HepG2 (cell line): ENCODE results near the gene KBTBD13. TPM values are rescaled to one million over a fixed set of nuclear protein-coding genes. Genes with fewer than 3 reads are reported as not detected.

Experiments used
- CBX2 ChIP-seq, 2 experiments: fragments of 200-600 bp in 1 of 2; sonication (generic); formaldehyde crosslinking in 1 of 2; IDR thresholded peaks; 2 replicates each; pipeline versions ENCODE4 v1.7.0 to v1.8.1; 2018 to 2022; ENCODE audit warnings: low read depth in 2 of 2, low read length in 1 of 2, mild to moderate bottlenecking in 1 of 2, missing genetic modification reagents in 1 of 2
- JARID2 ChIP-seq: sonication (generic); formaldehyde crosslinking; IDR thresholded peaks from 2 replicates; pipeline ENCODE4 v1.8.1; 2023; ENCODE audit warnings: missing genetic modification reagents, inconsistent platforms; ENCODE audit not compliant: insufficient replicate concordance
- KDM5A ChIP-seq: fragments of 200-600 bp; sonication (generic); IDR thresholded peaks from 2 replicates; pipeline ENCODE4 v1.7.0; 2018; ENCODE audit warnings: antibody characterized with exemption, mild to moderate bottlenecking, low read length, borderline replicate concordance
- NKX3-1 ChIP-seq: sonication (generic); formaldehyde crosslinking; IDR thresholded peaks from 2 replicates; pipeline ENCODE4 v1.5.0; 2020; ENCODE audit warnings: missing genetic modification reagents
- SP140L ChIP-seq: sonication (generic); formaldehyde crosslinking; IDR thresholded peaks from 2 replicates; pipeline ENCODE4 v1.4.0; 2020; ENCODE audit warnings: missing genetic modification reagents, borderline replicate concordance
- TERF1 ChIP-seq: sonication (generic); formaldehyde crosslinking; IDR thresholded peaks from 2 replicates; pipeline ENCODE4 v1.8.0; 2022; ENCODE audit warnings: mild to moderate bottlenecking, missing genetic modification reagents, moderate library complexity
- ZC3H13 ChIP-seq: sonication (generic); formaldehyde crosslinking; IDR thresholded peaks from 2 replicates; pipeline ENCODE4 v1.8.1; 2023; ENCODE audit warnings: mild to moderate bottlenecking, missing genetic modification reagents, moderate library complexity
- ZFP36L2 ChIP-seq: sonication (generic); formaldehyde crosslinking; IDR thresholded peaks from 2 replicates; pipeline ENCODE4 v1.4.0; 2020; ENCODE audit warnings: missing genetic modification reagents
- ZFY ChIP-seq: sonication (generic); formaldehyde crosslinking; IDR thresholded peaks from 2 replicates; pipeline ENCODE4 v1.4.0; 2020; ENCODE audit warnings: missing genetic modification reagents
- ZMAT3 ChIP-seq: sonication (generic); formaldehyde crosslinking; conservative IDR thresholded peaks from 2 replicates; pipeline ENCODE4 v1.7.0; 2021; ENCODE audit warnings: missing genetic modification reagents
- ZMYM4 ChIP-seq: sonication (generic); formaldehyde crosslinking; IDR thresholded peaks from 2 replicates; pipeline ENCODE4 v1.8.1; 2023; ENCODE audit warnings: mild to moderate bottlenecking, missing genetic modification reagents
- ZNF260 ChIP-seq: sonication (generic); formaldehyde crosslinking; IDR thresholded peaks from 2 replicates; pipeline ENCODE4 v1.4.0; 2020; ENCODE audit warnings: missing genetic modification reagents, low read depth, mild to moderate bottlenecking, borderline replicate concordance
- ZNF615 ChIP-seq: sonication (generic); formaldehyde crosslinking; IDR thresholded peaks from 2 replicates; pipeline ENCODE4 v1.5.0; 2020; ENCODE audit warnings: mild to moderate bottlenecking, missing genetic modification reagents, borderline replicate concordance
- polyA plus RNA-seq, 8 experiments: library from polyadenylated mRNA; depleted of rRNA in 3 of 8; stranded (reverse) in 7 of 8; unstranded in 1 of 8; fragments of >200 nt; fragmentation: Illumina TruSeq in 4 of 8; extraction: Trizol in 4 of 8; gene quantifications; 2 replicates each; pipeline versions ENCODE4 v1.2.1 to v1.2.3, GENCODE V29; 2011 to 2016; ENCODE audit warnings: low read depth in 4 of 8, missing spikeins in 1 of 8, mixed read lengths in 1 of 8; ENCODE audit not compliant: insufficient read depth in 1 of 8
- total RNA-seq, 5 experiments: library from RNA; depleted of rRNA; stranded (reverse); fragments of >200 nt; fragmentation: Illumina TruSeq; extraction: Trizol; gene quantifications; 2 replicates each; pipeline ENCODE4 v1.2.3, GENCODE V29; 2016; ENCODE audit warnings: low read depth in 1 of 5
- TF ChIP-seq, protein P1 (sequence below): sonication (generic); formaldehyde crosslinking; conservative IDR thresholded peaks from 2 replicates; pipeline ENCODE4 v1.4.0; 2020; ENCODE audit warnings: missing genetic modification reagents
- TF ChIP-seq, protein P2 (sequence below): sonication (generic); formaldehyde crosslinking; IDR thresholded peaks from 2 replicates; pipeline ENCODE4 v1.5.1; 2020; ENCODE audit warnings: mild to moderate bottlenecking, missing genetic modification reagents, moderate library complexity
- TF ChIP-seq, protein P3 (sequence below): sonication (generic); formaldehyde crosslinking; IDR thresholded peaks from 2 replicates; pipeline ENCODE4 v1.8.0; 2022; ENCODE audit warnings: mild to moderate bottlenecking, missing genetic modification reagents; ENCODE audit not compliant: insufficient replicate concordance

Gene KBTBD13
- total and polyA plus RNA-seq, 2 of the 13 experiments (the other 11 are each of a cell fraction or from before 2014, with no cell fraction given), result not detected

- no peak for TF ChIP-seq CBX2 (IDR thresholded peaks at IDR 0.05; ENCODE audit: low read depth, low read length)
- no peak for TF ChIP-seq CBX2 (CRISPR knock-in tag; IDR thresholded peaks at IDR 0.05; ENCODE audit: low read depth)
- TF ChIP-seq ZFP36L2, result no peak
- no peak; the same call in 1 of the 2 replicates for TF ChIP-seq NKX3-1 (CRISPR knock-in tag)
- TF ChIP-seq, protein P1, sequence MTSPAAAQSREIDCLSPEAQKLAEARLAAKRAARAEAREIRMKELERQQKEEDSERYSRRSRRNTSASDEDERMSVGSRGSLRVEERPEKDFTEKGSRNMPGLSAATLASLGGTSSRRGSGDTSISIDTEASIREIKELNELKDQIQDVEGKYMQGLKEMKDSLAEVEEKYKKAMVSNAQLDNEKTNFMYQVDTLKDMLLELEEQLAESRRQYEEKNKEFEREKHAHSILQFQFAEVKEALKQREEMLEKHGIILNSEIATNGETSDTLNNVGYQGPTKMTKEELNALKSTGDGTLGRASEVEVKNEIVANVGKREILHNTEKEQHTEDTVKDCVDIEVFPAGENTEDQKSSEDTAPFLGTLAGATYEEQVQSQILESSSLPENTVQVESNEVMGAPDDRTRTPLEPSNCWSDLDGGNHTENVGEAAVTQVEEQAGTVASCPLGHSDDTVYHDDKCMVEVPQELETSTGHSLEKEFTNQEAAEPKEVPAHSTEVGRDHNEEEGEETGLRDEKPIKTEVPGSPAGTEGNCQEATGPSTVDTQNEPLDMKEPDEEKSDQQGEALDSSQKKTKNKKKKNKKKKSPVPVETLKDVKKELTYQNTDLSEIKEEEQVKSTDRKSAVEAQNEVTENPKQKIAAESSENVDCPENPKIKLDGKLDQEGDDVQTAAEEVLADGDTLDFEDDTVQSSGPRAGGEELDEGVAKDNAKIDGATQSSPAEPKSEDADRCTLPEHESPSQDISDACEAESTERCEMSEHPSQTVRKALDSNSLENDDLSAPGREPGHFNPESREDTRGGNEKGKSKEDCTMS (CRISPR knock-in tag), result no peak
- TF ChIP-seq KDM5A, result no peak
- TF ChIP-seq, protein P2, sequence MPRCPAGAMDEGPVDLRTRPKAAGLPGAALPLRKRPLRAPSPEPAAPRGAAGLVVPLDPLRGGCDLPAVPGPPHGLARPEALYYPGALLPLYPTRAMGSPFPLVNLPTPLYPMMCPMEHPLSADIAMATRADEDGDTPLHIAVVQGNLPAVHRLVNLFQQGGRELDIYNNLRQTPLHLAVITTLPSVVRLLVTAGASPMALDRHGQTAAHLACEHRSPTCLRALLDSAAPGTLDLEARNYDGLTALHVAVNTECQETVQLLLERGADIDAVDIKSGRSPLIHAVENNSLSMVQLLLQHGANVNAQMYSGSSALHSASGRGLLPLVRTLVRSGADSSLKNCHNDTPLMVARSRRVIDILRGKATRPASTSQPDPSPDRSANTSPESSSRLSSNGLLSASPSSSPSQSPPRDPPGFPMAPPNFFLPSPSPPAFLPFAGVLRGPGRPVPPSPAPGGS (CRISPR knock-in tag), result peak; percentile 78
- no peak for TF ChIP-seq TERF1 (CRISPR knock-in tag)
- peak; percentile 82 for TF ChIP-seq ZFY (CRISPR knock-in tag)
- no peak for TF ChIP-seq ZC3H13
- no peak for TF ChIP-seq ZNF615 (CRISPR knock-in tag)
- no peak for TF ChIP-seq ZNF260 (CRISPR knock-in tag)
- no peak for TF ChIP-seq SP140L
- TF ChIP-seq, protein P3, sequence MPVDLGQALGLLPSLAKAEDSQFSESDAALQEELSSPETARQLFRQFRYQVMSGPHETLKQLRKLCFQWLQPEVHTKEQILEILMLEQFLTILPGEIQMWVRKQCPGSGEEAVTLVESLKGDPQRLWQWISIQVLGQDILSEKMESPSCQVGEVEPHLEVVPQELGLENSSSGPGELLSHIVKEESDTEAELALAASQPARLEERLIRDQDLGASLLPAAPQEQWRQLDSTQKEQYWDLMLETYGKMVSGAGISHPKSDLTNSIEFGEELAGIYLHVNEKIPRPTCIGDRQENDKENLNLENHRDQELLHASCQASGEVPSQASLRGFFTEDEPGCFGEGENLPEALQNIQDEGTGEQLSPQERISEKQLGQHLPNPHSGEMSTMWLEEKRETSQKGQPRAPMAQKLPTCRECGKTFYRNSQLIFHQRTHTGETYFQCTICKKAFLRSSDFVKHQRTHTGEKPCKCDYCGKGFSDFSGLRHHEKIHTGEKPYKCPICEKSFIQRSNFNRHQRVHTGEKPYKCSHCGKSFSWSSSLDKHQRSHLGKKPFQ (CRISPR knock-in tag), result peak; percentile 69
- peak; percentile 79 for TF ChIP-seq ZMYM4 (CRISPR knock-in tag)
- peak; percentile 41 for TF ChIP-seq JARID2
- no peak; the same call in 1 of the 2 replicates for TF ChIP-seq ZMAT3 (CRISPR knock-in tag)
These were observed 31.6 kb upstream of the KBTBD13 start, which contains the start of gene SLC51B (continued) for GRCh38 chr15:65044724-65045481.
